ENCODE measurements around the gene SLC9A7. TPM values are rescaled to one million over a fixed set of nuclear protein-coding genes. Genes with fewer than 3 reads are reported as not detected.

SLC9A7 gene
- total RNA-seq, 1 donor from 2014 or later = 26.2 TPM

- no peak for DNase-seq
These were observed 54.9 kb downstream of the SLC9A7 start for GRCh38 chrX:46703980-46704379.

- DNase-seq = no peak
These were observed 60.2 kb downstream of the SLC9A7 start for GRCh38 chrX:46698691-46699090.

- DNase-seq = no peak
These were observed 63.4 kb downstream of the SLC9A7 start for GRCh38 chrX:46695491-46695890.

- no peak for DNase-seq
These were observed 64.4 kb downstream of the SLC9A7 start for GRCh38 chrX:46694549-46694948.

- no peak for DNase-seq
These were observed 65.8 kb downstream of the SLC9A7 start for GRCh38 chrX:46693149-46693548.

GRCh38 chrX:46690818-46691217 is 68.1 kb downstream of the SLC9A7 start:
- no peak for DNase-seq

- no peak for DNase-seq
These were observed 71.3 kb downstream of the SLC9A7 start for GRCh38 chrX:46687619-46688018.

- DNase-seq = no peak
These were observed 72.8 kb downstream of the SLC9A7 start for GRCh38 chrX:46686003-46686645.

GRCh38 chrX:46683048-46683447 is 75.9 kb downstream of the SLC9A7 start:
- no peak for DNase-seq

GRCh38 chrX:46681849-46682248 is 77.1 kb downstream of the SLC9A7 start:
- DNase-seq = no peak

GRCh38 chrX:46678232-46678631 is 80.7 kb downstream of the SLC9A7 start:
- no peak for DNase-seq

- no peak for DNase-seq
These were observed 82.2 kb downstream of the SLC9A7 start for GRCh38 chrX:46676399-46677356.

- no peak for DNase-seq
These were observed 85.1 kb downstream of the SLC9A7 start for GRCh38 chrX:46673620-46674359.

GRCh38 chrX:46670316-46670715 is 88.6 kb downstream of the SLC9A7 start:
- no peak for DNase-seq

- DNase-seq = no peak
These were observed 92.1 kb downstream of the SLC9A7 start for GRCh38 chrX:46666831-46667230.

- DNase-seq = no peak
These were observed 93.4 kb downstream of the SLC9A7 start for GRCh38 chrX:46665232-46666152.

- no peak for DNase-seq
These were observed 96.5 kb downstream of the SLC9A7 start for GRCh38 chrX:46662188-46662958.

- DNase-seq = no peak
These were observed 105.4 kb downstream of the SLC9A7 start for GRCh38 chrX:46653482-46653881.

- no peak for DNase-seq
These were observed 109.3 kb downstream of the SLC9A7 start for GRCh38 chrX:46649421-46650260.

GRCh38 chrX:46648660-46649059 is 110.3 kb downstream of the SLC9A7 start:
- DNase-seq = no peak

Measured in occipital lobe (tissue), 2 donors.